ENCODE results near the gene AKR1B1.

DNA sequence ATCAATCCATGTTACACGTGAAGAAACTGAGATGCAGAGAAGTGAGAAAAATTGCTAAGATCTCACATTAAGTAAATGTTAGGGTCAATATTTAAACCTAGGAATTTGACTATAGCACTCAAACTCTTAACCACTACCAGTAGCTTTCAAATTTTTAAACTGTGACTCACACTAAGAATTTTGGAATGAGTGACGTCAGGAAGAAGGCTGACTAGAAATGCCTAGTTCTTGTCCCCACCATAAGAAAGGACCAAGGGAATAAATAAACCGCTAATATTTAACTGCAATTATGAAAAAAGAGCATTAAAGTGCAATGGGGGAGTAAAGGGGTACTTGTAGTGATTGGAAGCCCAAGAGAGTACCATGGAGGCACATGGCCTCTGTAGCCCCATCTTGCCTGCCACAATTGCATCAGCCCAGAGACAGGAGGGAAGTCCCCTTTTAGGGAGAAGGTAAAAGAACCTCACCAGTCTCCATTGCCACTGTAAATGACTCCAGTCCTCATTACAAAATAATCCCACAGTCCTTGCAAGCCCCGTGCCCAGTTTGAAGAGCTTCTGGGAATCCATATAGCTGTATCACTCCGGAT, 3.5 kb upstream of the AKR1B1 start:
- TF ChIP-seq POLR2A (IDR thresholded peaks at IDR 0.05) (no peak), CTCF (IDR thresholded peaks at IDR 0.05) (no peak)

Measured in body of pancreas (tissue), 4 donors.